Left lobe of liver (tissue), 2 donors: ENCODE data around the gene SALL3. TPM values are rescaled to one million over a fixed set of nuclear protein-coding genes. Genes with fewer than 3 reads are reported as not detected.

Experiments used
- ATAC-seq: fragments of 200-7000 bp; cut with Tn5 transposase; one replicate; pipeline ENCODE4 v1.9.1; 2020; ENCODE audit warnings: mild to moderate bottlenecking, moderate library complexity
- DNase-seq: peaks from one replicate; pipeline ENCODE4 v3.0.0-alpha.2; 2020; ENCODE audit warnings: low spot score
- total RNA-seq: library from RNA; stranded (reverse); gene quantifications from one replicate; pipeline ENCODE4 v1.2.1, GENCODE V29; 2021
- donor health status: DM: no; HTN: no; CAD: no; lungs with moderate emphysema.
- donor health status: DM: no; HTN: yes; CAD: no.

SALL3 gene
- total RNA-seq, 1 donor from 2014 or later, result not detected

GRCh38 chr18:78999939-79000338, 20.3 kb downstream of the SALL3 start:
- no peak for DNase-seq
- no peak for ATAC-seq

- no peak for DNase-seq
- no peak for ATAC-seq
These were observed 21.4 kb downstream of the SALL3 start for GRCh38 chr18:79000997-79001396.

- no peak for ATAC-seq
These were observed 26.0 kb downstream of the SALL3 start for GRCh38 chr18:79005653-79006052.

GRCh38 chr18:79006106-79006795, 26.6 kb downstream of the SALL3 start:
- ATAC-seq (no peak), DNase-seq (no peak)

More at GRCh38 chr18:79005653-79006052, 26.0 kb downstream of the SALL3 start:
- no peak for DNase-seq

GRCh38 chr18:79007440-79007839, 27.8 kb downstream of the SALL3 start:
- DNase-seq (no peak), ATAC-seq (no peak)

GRCh38 chr18:79008356-79008940, 28.8 kb downstream of the SALL3 start:
- ATAC-seq (no peak), DNase-seq (no peak)

- ATAC-seq (no peak), DNase-seq (no peak)
These were observed 31.2 kb downstream of the SALL3 start for GRCh38 chr18:79010802-79011201.

GRCh38 chr18:79011300-79011870, 31.8 kb downstream of the SALL3 start:
- DNase-seq (no peak), ATAC-seq (no peak)

- ATAC-seq (no peak), DNase-seq (no peak)
These were observed 34.3 kb downstream of the SALL3 start for GRCh38 chr18:79013869-79014268.

- ATAC-seq (no peak), DNase-seq (no peak)
These were observed 39.3 kb downstream of the SALL3 start for GRCh38 chr18:79018911-79019310.

- DNase-seq (no peak), ATAC-seq (no peak)
These were observed 40.3 kb downstream of the SALL3 start for GRCh38 chr18:79019881-79020280.

GRCh38 chr18:79022603-79023002, 43.0 kb downstream of the SALL3 start:
- no peak for DNase-seq

GRCh38 chr18:79026491-79026890, 46.9 kb downstream of the SALL3 start:
- no peak for ATAC-seq
- DNase-seq, result no peak

More at GRCh38 chr18:79022603-79023002, 43.0 kb downstream of the SALL3 start:
- ATAC-seq, result no peak

- ATAC-seq (no peak), DNase-seq (no peak)
These were observed 51.1 kb downstream of the SALL3 start for GRCh38 chr18:79030680-79031079.

- ATAC-seq (no peak), DNase-seq (no peak)
These were observed 62.7 kb downstream of the SALL3 start for GRCh38 chr18:79042276-79042675.

GRCh38 chr18:79043288-79043687, 63.7 kb downstream of the SALL3 start:
- no peak for ATAC-seq
- DNase-seq, result no peak

- DNase-seq, result no peak
- ATAC-seq, result no peak
These were observed 66.9 kb downstream of the SALL3 start for GRCh38 chr18:79046522-79046921.

- ATAC-seq (no peak), DNase-seq (no peak)
These were observed 68.1 kb downstream of the SALL3 start for GRCh38 chr18:79047556-79048244.

- DNase-seq (no peak), ATAC-seq (no peak)
These were observed 68.6 kb downstream of the SALL3 start for GRCh38 chr18:79048245-79048632.

GRCh38 chr18:79049506-79049905, 69.9 kb downstream of the SALL3 start:
- DNase-seq (no peak), ATAC-seq (peak; percentile 77)
